NCI-H2081 (cell line): ENCODE results near the gene TARS3.

Source experiments
- DNase-seq, 2 experiments: peaks; one replicate each; lab custom pipeline; 2025; lab: John Stamatoyannopoulos, UW

The TARS3 gene

GRCh38 chr15:101698314-101698713 is 26.0 kb downstream of the TARS3 start:
- DNase-seq: no peak

- DNase-seq: no peak
Observed at GRCh38 chr15:101697488-101697887, 26.8 kb downstream of the TARS3 start.

DNA sequence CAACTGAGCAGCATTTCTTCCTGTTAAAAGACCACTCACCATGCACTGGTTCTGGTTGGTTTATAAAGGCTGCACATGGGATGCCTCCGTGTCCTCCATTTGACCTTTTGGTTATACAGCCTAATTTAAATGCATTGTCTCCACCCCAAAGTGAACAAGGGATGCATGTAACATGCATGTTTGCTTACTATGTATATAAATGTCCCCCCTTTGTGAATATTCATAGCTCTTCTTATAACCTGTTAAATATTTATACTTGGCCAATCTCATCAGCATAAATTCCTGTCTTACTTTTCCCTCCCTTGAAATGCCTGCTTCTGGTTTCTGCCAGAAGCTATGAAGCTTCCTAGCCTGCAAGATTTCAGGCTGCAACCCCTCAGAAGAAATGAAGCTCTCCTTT is 27.4 kb downstream of the TARS3 start:
- DNase-seq: no peak

DNA sequence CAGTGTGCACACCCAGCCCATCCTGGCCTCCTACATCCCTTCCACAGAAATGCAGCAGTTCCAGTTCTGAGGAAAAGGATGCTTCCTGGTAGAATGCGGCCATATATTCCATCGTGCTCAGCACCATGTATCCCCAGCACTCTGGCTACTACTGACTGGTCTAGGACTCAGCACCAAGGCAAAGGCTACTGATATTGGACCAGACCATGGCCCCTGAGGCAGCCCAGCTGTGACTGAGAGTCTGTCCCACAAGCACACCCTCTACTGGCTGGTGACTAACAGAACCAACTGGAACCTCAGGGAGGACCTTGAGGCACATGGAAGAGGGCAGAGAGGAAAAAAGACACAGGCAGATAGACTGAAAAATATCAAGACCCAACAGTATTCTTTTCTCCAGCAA is 30.0 kb downstream of the TARS3 start:
- no peak for DNase-seq

DNA sequence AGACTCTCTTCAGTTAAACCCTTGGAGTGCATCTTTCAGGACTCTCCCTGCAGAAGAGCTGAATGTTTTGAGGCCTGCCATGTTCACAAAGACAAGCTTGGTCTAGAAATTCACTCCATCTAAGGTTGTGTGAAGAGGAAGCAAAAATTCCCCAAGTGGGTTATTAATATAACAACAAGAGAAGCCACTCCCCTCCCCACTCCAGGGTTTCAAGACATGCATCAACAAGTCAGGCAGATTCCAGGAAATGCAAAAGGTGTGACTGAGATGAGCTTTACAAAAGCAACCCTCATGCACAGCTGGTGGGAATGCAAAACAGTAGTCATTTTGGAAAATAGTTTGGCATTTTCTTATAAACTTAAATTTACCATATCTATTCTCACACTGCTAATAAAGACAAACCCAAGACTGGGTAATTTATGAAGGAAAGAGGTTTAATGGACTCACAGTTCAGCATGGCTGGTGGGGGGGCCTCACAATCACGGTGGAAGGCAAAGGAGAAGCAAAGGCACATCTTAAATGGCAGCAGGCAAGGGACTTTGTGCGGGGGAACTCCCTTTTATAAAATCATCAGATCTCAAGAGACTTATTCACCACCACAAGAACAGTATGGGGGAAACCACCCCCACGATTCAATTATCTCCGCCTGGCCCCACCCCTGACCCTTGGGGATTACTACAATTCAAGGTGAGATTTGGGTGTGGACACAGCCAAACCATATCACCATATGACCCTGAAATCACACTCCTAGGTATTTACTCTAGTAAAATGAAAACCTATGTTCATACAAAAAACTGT is 31.3 kb downstream of the TARS3 start:
- DNase-seq: no peak

- no peak for DNase-seq
Observed at GRCh38 chr15:101689901-101690300, 34.4 kb downstream of the TARS3 start.

DNA sequence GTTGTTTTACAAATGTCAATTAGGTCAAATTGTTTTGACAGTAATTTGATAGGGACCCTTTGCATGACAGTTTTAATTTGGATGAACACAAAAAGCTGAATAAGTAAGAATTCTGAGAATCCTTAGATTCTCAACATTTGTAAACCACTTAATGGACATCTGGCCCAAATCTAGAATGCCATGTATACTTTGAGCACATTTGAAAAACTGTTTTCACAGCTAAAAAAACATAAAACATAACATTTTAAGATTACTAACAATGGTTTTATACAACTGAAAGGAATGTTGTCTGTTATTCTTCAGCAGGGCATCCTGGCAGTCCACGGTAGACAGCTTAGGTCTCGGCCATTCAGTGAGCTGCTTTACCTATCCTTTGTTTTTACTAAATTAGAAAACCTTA is 37.6 kb downstream of the TARS3 start:
- DNase-seq: no peak

- DNase-seq: no peak
Observed at GRCh38 chr15:101684877-101685276, 39.4 kb downstream of the TARS3 start.

DNA sequence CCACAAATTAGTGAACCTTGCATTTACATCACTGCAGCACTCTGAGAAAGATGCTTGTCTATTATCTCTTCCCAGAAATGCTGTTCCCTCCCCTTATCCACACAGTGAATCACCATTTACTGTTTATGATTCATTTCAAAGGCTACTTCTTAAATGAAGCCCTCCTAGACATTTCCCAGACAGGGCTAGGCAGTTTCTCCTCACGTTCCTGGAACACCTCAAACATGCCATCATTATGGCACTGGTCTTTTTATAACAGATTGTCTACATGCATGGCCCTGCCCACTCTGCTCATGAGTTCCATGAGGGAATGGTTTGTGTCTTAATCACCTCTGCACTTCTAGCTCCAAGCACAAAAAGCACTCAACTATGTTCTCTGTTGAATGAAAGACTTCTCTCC is 39.9 kb downstream of the TARS3 start:
- DNase-seq: no peak

DNA sequence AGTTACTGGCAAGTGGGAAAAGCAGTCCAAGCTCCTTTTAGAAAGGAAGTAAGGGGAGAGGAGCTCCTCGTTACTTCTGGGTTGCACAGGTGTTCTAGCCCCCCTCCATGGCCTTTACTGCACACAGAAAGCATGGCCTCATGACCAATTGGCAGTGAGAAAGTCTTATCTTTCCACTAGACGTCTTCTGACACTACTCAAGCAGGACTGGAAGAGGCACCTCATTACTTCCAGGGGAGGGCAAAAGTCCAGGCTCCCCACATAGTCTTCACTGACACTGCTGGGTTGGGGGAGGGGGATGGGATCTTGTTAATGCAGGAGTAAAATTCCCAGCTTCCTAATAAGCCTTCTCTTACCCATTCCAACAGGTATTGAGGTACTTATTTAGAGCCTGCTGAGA is 44.5 kb downstream of the TARS3 start:
- no peak for DNase-seq

DNA sequence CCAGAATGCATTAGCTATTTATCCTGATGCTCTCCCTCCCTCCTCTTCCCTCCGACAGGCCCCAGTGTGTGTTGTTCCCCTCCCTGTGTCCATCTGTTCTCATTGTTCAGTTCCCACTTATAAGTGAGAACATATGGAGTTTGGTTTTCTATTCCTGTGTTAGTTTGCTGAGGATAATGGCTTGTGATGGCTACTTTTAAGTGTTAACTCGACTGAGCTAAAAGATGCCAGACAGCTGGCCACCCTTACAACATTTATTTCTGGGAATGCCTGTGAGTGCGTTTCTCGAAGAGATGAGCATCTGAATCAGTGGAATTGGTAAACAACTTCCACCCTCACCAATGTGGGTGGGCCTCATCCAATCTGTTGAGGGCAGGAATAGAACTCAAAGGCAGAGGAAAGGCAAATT is 47.3 kb downstream of the TARS3 start:
- no peak for DNase-seq

DNA sequence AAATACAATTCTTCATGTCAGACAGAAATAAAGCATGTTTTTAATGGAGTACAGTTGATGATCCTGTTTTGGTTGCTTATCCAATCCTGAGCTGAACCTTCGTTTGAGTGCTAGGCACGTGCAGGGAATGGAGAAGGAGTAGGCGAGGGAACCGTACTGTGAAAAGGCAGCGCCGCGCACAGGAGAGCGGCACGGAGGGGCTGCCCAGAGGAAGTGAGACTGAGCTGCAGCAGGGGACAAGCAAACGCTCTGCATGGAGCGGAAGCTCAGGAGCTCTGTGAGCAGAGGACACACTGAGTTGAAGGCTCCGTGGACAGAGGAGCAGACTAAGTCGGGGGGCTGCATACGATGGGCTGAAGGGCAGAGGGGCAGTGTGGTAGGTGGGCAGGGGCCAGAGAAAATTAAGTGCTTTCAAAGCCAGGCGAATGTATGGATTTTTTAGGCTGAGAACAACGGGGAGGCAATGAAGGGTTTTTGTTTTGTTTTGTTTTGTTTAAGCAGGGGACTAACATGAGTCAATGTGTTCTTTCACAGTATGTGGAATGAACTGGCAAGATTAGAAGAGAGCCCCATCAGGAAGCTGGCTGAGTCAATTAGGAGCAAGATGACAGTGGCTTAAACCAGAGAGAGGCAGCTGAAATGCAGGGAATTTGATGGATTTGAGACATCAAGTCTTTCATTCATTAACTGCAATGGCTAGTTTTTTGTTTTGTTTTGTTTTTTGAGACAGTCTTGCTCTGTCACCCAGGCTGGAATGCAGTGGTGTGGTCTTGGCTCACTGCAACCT is 48.3 kb downstream of the TARS3 start:
- DNase-seq: no peak

GRCh38 chr15:101675015-101675414 is 49.3 kb downstream of the TARS3 start:
- no peak for DNase-seq

GRCh38 chr15:101672298-101672697 is 52.0 kb downstream of the TARS3 start:
- DNase-seq: no peak

DNA sequence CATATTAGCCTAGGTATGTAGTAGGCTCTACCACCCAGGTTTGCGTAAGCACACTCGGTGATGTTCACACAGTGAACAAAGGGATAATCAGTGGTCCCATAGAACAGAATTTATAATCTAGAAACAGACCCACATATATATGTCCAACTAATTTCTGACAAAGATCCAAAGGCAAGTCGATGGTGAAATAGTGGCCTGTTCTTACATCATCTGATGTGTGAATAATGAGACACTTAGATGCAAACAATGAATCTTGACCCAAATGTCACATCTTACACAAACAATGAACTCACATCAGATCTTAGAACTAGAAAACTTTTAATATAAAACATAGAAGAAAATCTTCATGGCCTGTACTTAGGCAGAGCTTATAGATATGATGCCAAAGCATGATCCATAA is 54.5 kb downstream of the TARS3 start:
- DNase-seq: no peak

- DNase-seq: no peak
Observed at GRCh38 chr15:101667881-101668280, 56.4 kb downstream of the TARS3 start.

GRCh38 chr15:101664303-101664913 is 59.9 kb downstream of the TARS3 start:
- no peak for DNase-seq

GRCh38 chr15:101662203-101662602 is 62.1 kb downstream of the TARS3 start:
- no peak for DNase-seq

- DNase-seq: no peak
Observed at GRCh38 chr15:101660005-101660404, 64.3 kb downstream of the TARS3 start.

- DNase-seq: peak; percentile 72 to 93
Observed at GRCh38 chr15:101657968-101658784, 66.1 kb downstream of the TARS3 start.

DNA sequence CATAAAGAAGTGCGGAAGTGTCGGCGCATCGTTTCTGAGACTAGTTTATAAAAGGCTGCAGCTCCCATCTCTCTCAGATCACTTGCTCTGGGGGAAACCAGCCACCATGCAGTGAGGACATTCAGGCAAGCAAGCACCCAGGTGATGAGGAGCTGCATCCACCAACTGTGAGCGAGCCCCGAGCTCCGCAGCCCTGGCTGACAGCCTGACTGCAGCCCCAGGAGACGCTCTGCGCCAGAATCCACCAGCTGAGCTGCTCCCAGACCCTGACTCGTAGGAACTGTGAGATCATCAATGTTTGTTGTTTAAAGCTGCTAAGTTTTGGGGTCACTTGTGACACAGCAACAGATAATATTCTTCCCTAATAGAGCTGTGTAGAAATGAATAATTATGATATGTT is 67.1 kb downstream of the TARS3 start:
- DNase-seq: no peak
